Peyer's patch (tissue), 4 donors: ENCODE data around the gene CDK2.

ENCODE experiments used
- CTCF ChIP-seq, 6 experiments: fragments of 450-650 bp in 4 of 6; fragments of 200-600 bp in 2 of 6; sonication (generic) in 1 of 6; IDR thresholded peaks; one replicate each; pipeline ENCODE4 v1.5.1; 2017 to 2019; ENCODE audit warnings: antibody characterized with exemption in 6 of 6, mild to moderate bottlenecking in 3 of 6, moderate library complexity in 1 of 6
- POLR2A ChIP-seq, 2 donors: fragments of 450-650 bp; IDR thresholded peaks; one replicate each; pipeline ENCODE4 v1.5.1; 2017; ENCODE audit warnings: antibody characterized with exemption in 2 of 2, mild to moderate bottlenecking in 2 of 2, moderate library complexity in 2 of 2

- TF ChIP-seq CTCF (IDR thresholded peaks at IDR 0.05): no peak
- TF ChIP-seq POLR2A (IDR thresholded peaks at IDR 0.05): no peak
These were observed 44.5 kb upstream of the CDK2 start for GRCh38 chr12:55922126-55922525.
